Measurements from ENCODE around the gene GNAO1. TPM values are rescaled to one million over a fixed set of nuclear protein-coding genes. Genes with fewer than 3 reads are reported as not detected.
A peak's percentile ranks its signal among the peaks of the same experiment; 100 is the strongest.

GNAO1 gene
- total RNA-seq, 1 donor from 2014 or later, result 1.2 TPM

- no peak for TF ChIP-seq CTCF (IDR thresholded peaks at IDR 0.05)
- H3K9me3 Mint-ChIP-seq (ENCODE audit: low read depth), result no peaks in the 10 kb centered on the region
- H3K4me1 Mint-ChIP-seq (ENCODE audit: low read depth), result peaks cover 15% of the 10 kb centered on the region
- peak; percentile 52 for DNase-seq (ENCODE audit: low spot score)
- no peak overlapping the region for H3K27ac Mint-ChIP-seq (ENCODE audit: unreplicated experiment)
- no peaks in the 10 kb centered on the region for H3K36me3 Mint-ChIP-seq (ENCODE audit: low read depth)
- peaks cover 17% of the 10 kb centered on the region for H3K27me3 Mint-ChIP-seq (ENCODE audit: low read depth)
- no peak overlapping the region for H3K4me3 Mint-ChIP-seq (ENCODE audit: unreplicated experiment)
Observed at GRCh38 chr16:56302506-56302905, 111.2 kb downstream of the GNAO1 start.

GRCh38 chr16:56303066-56303715 is 111.9 kb downstream of the GNAO1 start:
- Mint-ChIP-seq H3K4me3 (ENCODE audit: unreplicated experiment) (no peak overlapping the region), H3K27me3 (ENCODE audit: low read depth) (peaks cover 21% of the 10 kb centered on the region), H3K36me3 (ENCODE audit: low read depth) (peaks cover 1% of the 10 kb centered on the region), H3K27ac (ENCODE audit: unreplicated experiment) (no peak overlapping the region), H3K9me3 (ENCODE audit: low read depth) (no peaks in the 10 kb centered on the region), H3K4me1 (ENCODE audit: low read depth) (peaks cover 15% of the 10 kb centered on the region)
- DNase-seq (ENCODE audit: low spot score), result no peak
- no peak for TF ChIP-seq CTCF (IDR thresholded peaks at IDR 0.05)

- H3K4me1 Mint-ChIP-seq (ENCODE audit: low read depth), result peaks cover 15% of the 10 kb centered on the region
- H3K36me3 Mint-ChIP-seq (ENCODE audit: low read depth), result peaks cover 1% of the 10 kb centered on the region
- no peak for TF ChIP-seq CTCF (IDR thresholded peaks at IDR 0.05)
- DNase-seq (ENCODE audit: low spot score), result peak; percentile 30
- peaks cover 26% of the 10 kb centered on the region for H3K27me3 Mint-ChIP-seq (ENCODE audit: low read depth)
- no peaks in the 10 kb centered on the region for H3K9me3 Mint-ChIP-seq (ENCODE audit: low read depth)
- no peak overlapping the region for H3K27ac Mint-ChIP-seq (ENCODE audit: unreplicated experiment)
- no peak overlapping the region for H3K4me3 Mint-ChIP-seq (ENCODE audit: unreplicated experiment)
Observed at GRCh38 chr16:56303880-56304279, 112.6 kb downstream of the GNAO1 start.

DNA sequence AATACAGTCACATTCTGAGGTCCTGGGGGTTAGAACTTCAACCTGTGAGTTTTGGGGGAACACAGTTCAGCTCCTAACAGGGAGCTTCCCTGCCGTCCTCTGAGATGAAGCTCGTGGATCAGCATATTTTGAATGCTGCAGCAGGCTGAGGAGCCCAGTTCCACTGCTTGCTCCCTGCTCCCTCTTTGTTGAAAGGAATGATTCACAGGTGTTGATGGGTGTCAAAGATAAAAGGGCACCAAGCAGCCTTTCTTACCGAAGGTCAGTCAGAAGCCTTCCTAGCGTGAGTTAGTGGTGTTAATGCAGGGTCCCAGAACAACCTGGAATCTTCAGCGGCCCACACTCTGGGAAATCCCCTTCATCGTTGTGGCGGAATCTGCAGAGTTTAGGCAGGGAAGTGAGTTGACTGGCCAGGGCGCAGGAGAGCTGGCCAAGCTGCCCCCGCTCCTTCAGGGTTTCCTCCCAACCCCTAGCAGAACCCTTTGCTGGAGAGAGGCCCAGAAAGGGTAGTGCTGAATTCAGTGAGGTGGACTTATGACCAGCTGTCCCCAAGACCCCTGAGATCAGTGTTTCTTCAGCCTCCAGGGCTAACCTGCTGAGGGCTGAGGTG is 114.8 kb downstream of the GNAO1 start:
- Mint-ChIP-seq H3K4me1 (ENCODE audit: low read depth) (peaks cover 5% of the 10 kb centered on the region), H3K27ac (ENCODE audit: unreplicated experiment) (no peak overlapping the region), H3K9me3 (ENCODE audit: low read depth) (no peaks in the 10 kb centered on the region), H3K36me3 (ENCODE audit: low read depth) (peaks cover 1% of the 10 kb centered on the region), H3K27me3 (ENCODE audit: low read depth) (peaks cover 29% of the 10 kb centered on the region), H3K4me3 (ENCODE audit: unreplicated experiment) (no peak overlapping the region)
- no peak for TF ChIP-seq CTCF (IDR thresholded peaks at IDR 0.05)
- DNase-seq (ENCODE audit: low spot score), result peak; percentile 29

DNA sequence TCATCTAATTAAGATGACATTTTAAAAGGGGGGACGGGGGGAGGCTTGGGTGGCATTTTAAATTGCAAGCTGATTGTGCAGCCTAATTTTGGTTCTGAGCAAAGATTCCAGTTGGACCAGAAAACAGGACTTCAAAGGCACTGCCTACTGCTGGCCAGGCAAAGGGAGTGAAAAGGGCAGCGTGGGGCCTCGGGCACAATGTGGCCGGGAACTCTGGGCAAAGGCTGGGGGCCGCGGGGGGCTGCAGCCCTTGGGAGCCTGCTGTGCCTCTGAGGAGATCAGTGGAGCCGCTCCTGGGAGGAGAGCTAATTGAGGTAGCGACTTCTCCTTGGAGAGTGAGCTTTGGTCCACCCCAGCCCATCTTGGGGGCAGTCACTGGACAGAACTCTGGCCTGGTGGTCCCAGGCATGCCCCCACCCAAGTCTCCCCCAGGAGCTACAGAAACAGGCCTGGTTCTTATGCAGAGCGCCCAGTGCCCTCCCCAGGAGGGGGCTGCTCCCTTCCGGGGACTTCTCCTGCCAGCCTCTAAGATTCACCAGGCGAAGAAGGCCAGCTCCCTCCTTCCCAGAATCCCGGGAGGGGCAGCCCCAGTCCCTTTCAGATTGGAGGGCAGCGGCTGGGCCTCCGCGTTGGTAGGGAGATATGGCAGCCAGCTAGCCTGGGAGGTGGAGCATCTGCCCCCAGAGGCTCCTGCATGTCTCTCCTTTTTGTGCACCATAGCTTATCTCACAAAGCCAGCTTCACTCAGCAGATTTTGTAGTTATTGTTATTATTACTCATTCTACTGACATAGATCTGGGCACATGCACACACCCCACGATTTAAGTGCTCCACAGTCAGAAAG is 115.6 kb downstream of the GNAO1 start:
- no peaks in the 10 kb centered on the region for H3K9me3 Mint-ChIP-seq (ENCODE audit: low read depth)
- TF ChIP-seq CTCF (IDR thresholded peaks at IDR 0.05), result no peak
- H3K4me1 Mint-ChIP-seq (ENCODE audit: low read depth), result no peaks in the 10 kb centered on the region
- H3K4me3 Mint-ChIP-seq (ENCODE audit: unreplicated experiment), result no peak overlapping the region
- peak; percentile 50 for DNase-seq (ENCODE audit: low spot score)
- peaks cover 1% of the 10 kb centered on the region for H3K36me3 Mint-ChIP-seq (ENCODE audit: low read depth)
- H3K27me3 Mint-ChIP-seq (ENCODE audit: low read depth), result peaks cover 29% of the 10 kb centered on the region
- no peak overlapping the region for H3K27ac Mint-ChIP-seq (ENCODE audit: unreplicated experiment)
